ENCODE results near the gene PDE8A. TPM values are rescaled to one million over a fixed set of nuclear protein-coding genes. Genes with fewer than 3 reads are reported as not detected.

Gene PDE8A
- total and polyA plus RNA-seq, 10 of the 15 experiments (the other 5 are each of a cell fraction or from before 2014, with no cell fraction given): 6.7 to 69.2 (median 27.2) TPM

DNA sequence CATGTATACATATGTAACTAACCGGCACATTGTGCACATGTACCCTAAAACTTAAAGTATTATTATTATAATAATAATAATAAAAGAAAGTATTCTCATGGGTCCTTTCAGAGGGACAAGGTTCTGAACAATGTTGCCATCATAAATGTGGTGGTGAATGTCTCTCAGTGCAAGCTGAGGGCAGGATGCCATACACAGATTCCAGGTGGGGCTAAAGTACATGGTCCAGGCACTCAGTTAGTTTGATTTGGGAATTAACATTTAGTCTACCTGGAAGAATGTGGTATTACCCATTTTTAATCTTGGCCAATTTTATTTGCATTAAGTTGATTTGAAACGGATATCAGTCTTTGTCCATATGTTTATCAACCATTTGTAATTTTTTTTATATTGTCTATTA, 24.5 kb downstream of the PDE8A start:
- no peaks in the 10 kb centered on the region for H3K9me3 ChIP-seq (replicated peaks; ENCODE audit: control insufficient read depth, insufficient read depth, low read length)
- H3K27ac ChIP-seq (ENCODE audit: control insufficient read depth, insufficient read depth): no peak overlapping the region
- no peak for FAIRE-seq
- no peak overlapping the region for H3K4me3 ChIP-seq
- no peaks in the 10 kb centered on the region for H3K27me3 ChIP-seq (replicated peaks in 1 of 2; ENCODE audit: control insufficient read depth in 2 of 2, insufficient read depth in 2 of 2, low read length in 1 of 2)
- CTCF ChIA-PET: interaction anchor here (0.7 to 3.7 kb wide), 11 partner anchors 9 to 210 kb away, joined by 3 to 21 read pairs (median 4); no protein-coding TSS in a partner anchor
- no peaks in the 10 kb centered on the region for H4K20me1 ChIP-seq (ENCODE audit: control insufficient read depth, insufficient read depth)
- no peak for DNase-seq (ENCODE audit: low read depth, low spot score)
- no peaks in the 10 kb centered on the region; a peak in 1 of 4 replicates for H3K36me3 ChIP-seq (ENCODE audit: control insufficient read depth in 2 of 2, insufficient read depth in 2 of 2, low read length in 1 of 2)
- SMC1A ChIA-PET (ENCODE audit: uncharacterized antibody, unreplicated experiment): interaction anchor here (1.1 to 5.4 kb wide), 8 partner anchors 8 to 41 kb away, joined by 3 to 49 read pairs (median 6); no protein-coding TSS in a partner anchor
- ATAC-seq: no peak
- H3K4me1 ChIP-seq (ENCODE audit: control insufficient read depth, insufficient read depth, low read length): peaks cover 55% of the 10 kb centered on the region
- TF ChIP-seq ESRRA (IDR thresholded peaks at IDR 0.05; ENCODE audit: low read length): no peak
- TF ChIP-seq KLF5 (IDR thresholded peaks at IDR 0.05; ENCODE audit: partially characterized antibody): no peak
- TF ChIP-seq GABPA (IDR thresholded peaks at IDR 0.05; ENCODE audit: low read depth): no peak
- TF ChIP-seq, protein P1, sequence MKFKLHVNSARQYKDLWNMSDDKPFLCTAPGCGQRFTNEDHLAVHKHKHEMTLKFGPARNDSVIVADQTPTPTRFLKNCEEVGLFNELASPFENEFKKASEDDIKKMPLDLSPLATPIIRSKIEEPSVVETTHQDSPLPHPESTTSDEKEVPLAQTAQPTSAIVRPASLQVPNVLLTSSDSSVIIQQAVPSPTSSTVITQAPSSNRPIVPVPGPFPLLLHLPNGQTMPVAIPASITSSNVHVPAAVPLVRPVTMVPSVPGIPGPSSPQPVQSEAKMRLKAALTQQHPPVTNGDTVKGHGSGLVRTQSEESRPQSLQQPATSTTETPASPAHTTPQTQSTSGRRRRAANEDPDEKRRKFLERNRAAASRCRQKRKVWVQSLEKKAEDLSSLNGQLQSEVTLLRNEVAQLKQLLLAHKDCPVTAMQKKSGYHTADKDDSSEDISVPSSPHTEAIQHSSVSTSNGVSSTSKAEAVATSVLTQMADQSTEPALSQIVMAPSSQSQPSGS (IDR thresholded peaks at IDR 0.05; ENCODE audit: low read length): no peak
- no peak for TF ChIP-seq RAD21 (IDR thresholded peaks at IDR 0.05; ENCODE audit: insufficient read depth, low read depth, low read length)
- TF ChIP-seq YY1 (IDR thresholded peaks at IDR 0.05; ENCODE audit: low read depth, low read length): no peak
- TF ChIP-seq ZNF384 (IDR thresholded peaks at IDR 0.05; ENCODE audit: borderline replicate concordance, low read depth, low read length): no peak
- TF ChIP-seq SUPT20H (IDR thresholded peaks at IDR 0.05; ENCODE audit: borderline replicate concordance, control insufficient read depth, low read depth, low read length): no peak
- TF ChIP-seq, protein P2, sequence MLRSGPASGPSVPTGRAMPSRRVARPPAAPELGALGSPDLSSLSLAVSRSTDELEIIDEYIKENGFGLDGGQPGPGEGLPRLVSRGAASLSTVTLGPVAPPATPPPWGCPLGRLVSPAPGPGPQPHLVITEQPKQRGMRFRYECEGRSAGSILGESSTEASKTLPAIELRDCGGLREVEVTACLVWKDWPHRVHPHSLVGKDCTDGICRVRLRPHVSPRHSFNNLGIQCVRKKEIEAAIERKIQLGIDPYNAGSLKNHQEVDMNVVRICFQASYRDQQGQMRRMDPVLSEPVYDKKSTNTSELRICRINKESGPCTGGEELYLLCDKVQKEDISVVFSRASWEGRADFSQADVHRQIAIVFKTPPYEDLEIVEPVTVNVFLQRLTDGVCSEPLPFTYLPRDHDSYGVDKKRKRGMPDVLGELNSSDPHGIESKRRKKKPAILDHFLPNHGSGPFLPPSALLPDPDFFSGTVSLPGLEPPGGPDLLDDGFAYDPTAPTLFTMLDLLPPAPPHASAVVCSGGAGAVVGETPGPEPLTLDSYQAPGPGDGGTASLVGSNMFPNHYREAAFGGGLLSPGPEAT (IDR thresholded peaks at IDR 0.05; ENCODE audit: low read depth): no peak
- no peak overlapping the region for H3K9ac ChIP-seq (ENCODE audit: control insufficient read depth, insufficient read depth, low read length)
- WGBS (ENCODE audit: insufficient coverage, insufficient replicate concordance, low lambda C conversion rate, missing lambda C conversion rate): 85% methylated on average over 2 of the region's 2 CpGs
- in situ Hi-C loops (cut with MboI) (no loop called here), intact Hi-C loops (cut with micrococcal nuclease; ENCODE audit: unreplicated experiment) (no loop called here)
- peaks cover 61% of the 10 kb centered on the region for H3K79me2 ChIP-seq (ENCODE audit: control insufficient read depth, insufficient read depth, low read length)
- BruUV-seq (replicated peaks): no TSS peak
- POLR2A ChIA-PET: interaction anchor here (0.9 to 6.1 kb wide), 6 partner anchors 14 to 25 kb away, joined by 3 to 39 read pairs (median 8); partner anchors contain the start of gene PDE8A
- no peak overlapping the region for H3K4me2 ChIP-seq (ENCODE audit: control insufficient read depth, insufficient read depth)
- no peak overlapping the region for H2AFZ ChIP-seq (ENCODE audit: control insufficient read depth, low read depth, low read length)
- RAD21 ChIA-PET (ENCODE audit: unreplicated experiment): interaction anchor here (2.4 to 3.1 kb wide), 3 partner anchors 11 to 38 kb away, joined by 9 to 18 read pairs (median 14); no protein-coding TSS in a partner anchor
